ENCODE measurements around the gene GAMT.

DNA sequence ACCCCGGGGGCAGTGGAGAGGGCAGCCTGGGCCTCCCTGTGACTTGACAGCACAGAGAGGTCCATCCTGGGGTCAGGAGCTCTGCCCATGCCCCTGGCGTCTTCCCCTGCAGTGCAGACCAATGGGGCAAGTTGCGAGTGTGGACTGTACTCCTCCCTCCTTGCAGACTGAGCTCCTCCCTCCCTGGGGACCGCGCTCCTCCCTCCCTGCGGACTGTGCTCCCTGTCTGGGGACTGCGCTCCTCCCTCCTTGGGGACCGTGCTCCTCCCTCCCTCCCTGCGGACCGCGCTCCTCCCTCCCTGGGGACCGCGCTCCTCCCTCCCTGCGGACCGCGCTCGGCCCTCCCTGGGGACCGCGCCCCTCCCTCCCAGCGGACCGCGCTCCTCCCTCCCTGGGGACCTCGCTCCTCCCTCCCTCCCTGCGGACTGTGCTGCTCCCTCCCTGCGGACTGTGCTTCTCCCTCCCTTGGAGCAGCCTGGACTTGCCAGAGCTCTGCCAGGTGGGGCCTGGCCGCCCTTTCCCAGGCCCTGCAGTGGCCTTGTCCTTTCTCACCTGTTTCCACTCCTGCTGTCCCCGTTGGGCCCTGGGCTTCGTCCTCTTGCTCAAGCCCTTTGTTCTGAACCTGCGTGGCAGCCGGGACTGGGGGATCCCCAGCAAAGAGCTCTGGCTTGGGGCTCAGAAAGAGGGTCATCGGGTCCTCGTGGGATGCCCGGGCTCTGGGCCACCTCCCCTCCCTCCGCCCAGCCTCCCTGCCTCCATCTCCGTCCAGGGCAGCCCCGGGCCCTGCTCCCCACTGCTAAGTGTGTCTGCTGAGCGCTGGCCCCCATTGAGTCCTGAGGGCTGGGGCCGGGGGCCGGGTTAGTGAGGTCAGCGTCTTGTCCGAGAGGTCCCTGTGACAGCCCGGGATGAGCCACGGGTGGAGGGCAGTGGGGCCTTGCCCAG is 6.8 kb downstream of the GAMT start:
- no peak for TF ChIP-seq SP1 (IDR thresholded peaks at IDR 0.05)
- no peak for TF ChIP-seq HDGF (IDR thresholded peaks at IDR 0.05; ENCODE audit: borderline replicate concordance)
- no peak for TF ChIP-seq FOXM1 (IDR thresholded peaks at IDR 0.05; ENCODE audit: borderline replicate concordance)
- no peak for TF ChIP-seq LEF1 (IDR thresholded peaks at IDR 0.05; ENCODE audit: borderline replicate concordance)
- no peak for TF ChIP-seq FOXK2 (IDR thresholded peaks at IDR 0.05)
- no peak for TF ChIP-seq CTBP1 (IDR thresholded peaks at IDR 0.05; ENCODE audit: borderline replicate concordance)
- TF ChIP-seq ARNT (IDR thresholded peaks at IDR 0.05), result no peak
- no peak for TF ChIP-seq TARDBP (IDR thresholded peaks at IDR 0.05)
- no peak for TF ChIP-seq SUZ12 (IDR thresholded peaks at IDR 0.05)
- no peak for TF ChIP-seq NFRKB (IDR thresholded peaks at IDR 0.05)
- TF ChIP-seq L3MBTL2 (conservative IDR thresholded peaks at IDR 0.05), result no peak
- no peak for TF ChIP-seq FOXA1 (IDR thresholded peaks at IDR 0.05)
